Measurements from ENCODE around the gene CREB1. TPM values are rescaled to one million over a fixed set of nuclear protein-coding genes. Genes with fewer than 3 reads are reported as not detected.

The CREB1 gene
- total and polyA plus RNA-seq, 9 of the 15 experiments (the other 6 are each of a cell fraction or from before 2014, with no cell fraction given): 8.9 to 51.3 (median 19.5) TPM

- TF ChIP-seq, protein P1, sequence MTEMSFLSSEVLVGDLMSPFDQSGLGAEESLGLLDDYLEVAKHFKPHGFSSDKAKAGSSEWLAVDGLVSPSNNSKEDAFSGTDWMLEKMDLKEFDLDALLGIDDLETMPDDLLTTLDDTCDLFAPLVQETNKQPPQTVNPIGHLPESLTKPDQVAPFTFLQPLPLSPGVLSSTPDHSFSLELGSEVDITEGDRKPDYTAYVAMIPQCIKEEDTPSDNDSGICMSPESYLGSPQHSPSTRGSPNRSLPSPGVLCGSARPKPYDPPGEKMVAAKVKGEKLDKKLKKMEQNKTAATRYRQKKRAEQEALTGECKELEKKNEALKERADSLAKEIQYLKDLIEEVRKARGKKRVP (CRISPR knock-in tag; IDR thresholded peaks at IDR 0.05): no peak
- TF ChIP-seq ETS2 (tag; IDR thresholded peaks at IDR 0.05; ENCODE audit: borderline replicate concordance, poor library complexity, severe bottlenecking) (no peak), FOXP4 (CRISPR knock-in tag; IDR thresholded peaks at IDR 0.05; ENCODE audit: borderline replicate concordance) (peak; percentile 72; the same call in 1 of the 2 replicates), HMG20B (CRISPR knock-in tag; IDR thresholded peaks at IDR 0.05) (no peak), NKRF (IDR thresholded peaks at IDR 0.05; ENCODE audit: borderline replicate concordance) (peak; percentile 46; the same call in 1 of the 2 replicates), MNT (conservative IDR thresholded peaks at IDR 0.05) (peak; percentile 71 to 87; a peak in 3 of 4 replicates), ZBTB9 (CRISPR knock-in tag; IDR thresholded peaks at IDR 0.05) (0 out of 2 replicates have a peak, but pooled peaks have one; percentile 17), ELF2 (CRISPR knock-in tag; IDR thresholded peaks at IDR 0.05) (no peak), BCL6 (CRISPR knock-in tag; IDR thresholded peaks at IDR 0.05) (no peak), FOSL1 (tag; conservative IDR thresholded peaks at IDR 0.05) (no peak), THAP12 (CRISPR knock-in tag; IDR thresholded peaks at IDR 0.05) (peak; percentile 53; the same call in 1 of the 2 replicates)
- TF ChIP-seq, protein P2, sequence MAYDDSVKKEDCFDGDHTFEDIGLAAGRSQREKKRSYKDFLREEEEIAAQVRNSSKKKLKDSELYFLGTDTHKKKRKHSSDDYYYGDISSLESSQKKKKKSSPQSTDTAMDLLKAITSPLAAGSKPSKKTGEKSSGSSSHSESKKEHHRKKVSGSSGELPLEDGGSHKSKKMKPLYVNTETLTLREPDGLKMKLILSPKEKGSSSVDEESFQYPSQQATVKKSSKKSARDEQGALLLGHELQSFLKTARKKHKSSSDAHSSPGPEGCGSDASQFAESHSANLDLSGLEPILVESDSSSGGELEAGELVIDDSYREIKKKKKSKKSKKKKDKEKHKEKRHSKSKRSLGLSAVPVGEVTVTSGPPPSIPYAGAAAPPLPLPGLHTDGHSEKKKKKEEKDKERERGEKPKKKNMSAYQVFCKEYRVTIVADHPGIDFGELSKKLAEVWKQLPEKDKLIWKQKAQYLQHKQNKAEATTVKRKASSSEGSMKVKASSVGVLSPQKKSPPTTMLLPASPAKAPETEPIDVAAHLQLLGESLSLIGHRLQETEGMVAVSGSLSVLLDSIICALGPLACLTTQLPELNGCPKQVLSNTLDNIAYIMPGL (CRISPR knock-in tag; IDR thresholded peaks at IDR 0.05): no peak; the same call in 1 of the 2 replicates
These were observed 95.5 kb downstream of the CREB1 start, which contains the start of gene METTL21A (continued) for GRCh38 chr2:207625014-207625907.

Data from K562 (cell line).